SH-SY5Y (cell line): Measurements from ENCODE around the gene TMEM130.

Experiments
- GATA2 ChIP-seq: IDR thresholded peaks from 2 replicates; pipeline ENCODE4 v1.6.1; 2011; ENCODE audit warnings: mild to moderate bottlenecking, low read depth, low read length
- GATA3 ChIP-seq: IDR thresholded peaks from 2 replicates; pipeline ENCODE4 v1.6.1; 2011; ENCODE audit warnings: low read depth, mild to moderate bottlenecking, low read length, moderate library complexity

DNA sequence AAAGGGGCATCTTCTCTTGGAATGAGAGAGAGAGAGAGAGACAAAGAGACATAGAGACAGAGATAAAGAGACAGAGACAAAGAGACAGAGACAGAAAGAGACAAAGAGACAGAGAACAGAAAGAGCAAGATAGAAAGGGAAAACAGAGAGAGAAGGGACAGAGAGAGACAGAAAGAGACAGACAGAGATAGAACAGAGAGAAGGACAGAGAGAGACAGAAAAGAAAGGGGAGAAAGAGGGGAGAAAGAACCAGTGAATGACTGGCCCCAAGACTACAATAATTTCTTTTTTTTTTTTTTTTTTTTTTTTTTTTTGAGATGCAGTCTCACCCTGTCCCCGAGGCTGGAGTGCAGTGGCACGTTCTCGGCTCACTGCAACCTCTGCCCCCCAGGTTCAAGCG, 7.6 kb downstream of the TMEM130 start:
- TF ChIP-seq GATA3 (no peak), GATA2 (no peak)
